Gastrocnemius medialis (tissue), 4 donors: ENCODE measurements around the gene KIF22.

Source experiments
- CTCF ChIP-seq, 5 experiments: fragments of 450-650 bp in 3 of 5; fragments of 200-600 bp in 2 of 5; sonication (generic) in 2 of 5; IDR thresholded peaks in 4 of 5; conservative IDR thresholded peaks in 1 of 5; 1 replicate in 4 of 5; 2 replicates in 1 of 5; pipeline ENCODE4 v1.5.1; 2016 to 2019; ENCODE audit warnings: antibody characterized with exemption in 5 of 5, mild to moderate bottlenecking in 3 of 5, moderate library complexity in 3 of 5
- POLR2A ChIP-seq, 2 donors: fragments of 450-650 bp; IDR thresholded peaks; one replicate each; pipeline ENCODE4 v1.6.1; 2017; ENCODE audit warnings: antibody characterized with exemption in 2 of 2, mild to moderate bottlenecking in 2 of 2, moderate library complexity in 2 of 2

GRCh38 chr16:29818082-29818481, 27.5 kb downstream of the KIF22 start:
- TF ChIP-seq POLR2A (IDR thresholded peaks at IDR 0.05) (no peak), CTCF (IDR thresholded peaks at IDR 0.05 in 4 of 5, conservative IDR thresholded peaks at IDR 0.05 in 1 of 5) (no peak)
